GM20000 (cell line): ENCODE results near the gene CHI3L2.

Source experiments
- DNase-seq: peaks from one replicate; pipeline ENCODE4 v3.0.0; 2012; ENCODE audit warnings: low spot score
- CTCF ChIP-seq: IDR thresholded peaks from 2 replicates; pipeline ENCODE4 v1.5.1; 2012; ENCODE audit warnings: mild to moderate bottlenecking, control low read depth; ENCODE audit errors: extremely low read depth, missing control alignments

Gene CHI3L2

GRCh38 chr1:111223126-111223685 is 4.3 kb upstream of the CHI3L2 start:
- no peak for DNase-seq

GRCh38 chr1:111225091-111225490 is 2.4 kb upstream of the CHI3L2 start:
- no peak for DNase-seq
- TF ChIP-seq CTCF, result no peak

More at GRCh38 chr1:111223126-111223685, 4.3 kb upstream of the CHI3L2 start:
- no peak for TF ChIP-seq CTCF

- no peak for TF ChIP-seq CTCF
- DNase-seq, result no peak
Observed at GRCh38 chr1:111225717-111226400, 1.7 kb upstream of the CHI3L2 start.

GRCh38 chr1:111227851-111228747 is 586 bp downstream of the CHI3L2 start:
- TF ChIP-seq CTCF, result no peak
- no peak for DNase-seq

- no peak for DNase-seq
- TF ChIP-seq CTCF, result no peak
Observed at GRCh38 chr1:111228748-111229126, 1.2 kb downstream of the CHI3L2 start.

GRCh38 chr1:111232134-111232533 is 4.6 kb downstream of the CHI3L2 start:
- DNase-seq, result no peak
- TF ChIP-seq CTCF, result no peak

GRCh38 chr1:111234258-111234657 is 6.7 kb downstream of the CHI3L2 start:
- no peak for DNase-seq
- TF ChIP-seq CTCF, result no peak
